Spleen (tissue), 11 donors: ENCODE results near the gene CCDC171. TPM values are rescaled to one million over a fixed set of nuclear protein-coding genes. Genes with fewer than 3 reads are reported as not detected.

ENCODE experiments used
- DNase-seq: peaks from one replicate; pipeline ENCODE4 v3.0.0-alpha.2; 2020
- H3K27ac ChIP-seq, 8 donors: fragments of 200-600 bp; sonication (generic) in 7 of 8; 1 replicate in 4 of 8; 2 replicates in 4 of 8; pipeline versions ENCODE4 v1.5.0 to v1.8.0; 2016 to 2021; ENCODE audit warnings: inconsistent platforms in 4 of 8, mild to moderate bottlenecking in 4 of 8, moderate library complexity in 1 of 8
- H3K27me3 ChIP-seq, 7 donors: fragments of 200-600 bp; sonication (generic) in 6 of 7; replicated peaks in 1 of 7; 1 replicate in 4 of 7; 2 replicates in 3 of 7; pipeline versions ENCODE4 v1.5.0 to v1.8.0; 2016 to 2021; ENCODE audit warnings: inconsistent platforms in 3 of 7, mild to moderate bottlenecking in 1 of 7
- H3K36me3 ChIP-seq, 6 donors: fragments of 200-600 bp; sonication (generic) in 5 of 6; 1 replicate in 4 of 6; 2 replicates in 2 of 6; pipeline versions ENCODE4 v1.5.0 to v1.8.0; 2016 to 2021; ENCODE audit warnings: inconsistent platforms in 2 of 6
- H3K4me1 ChIP-seq, 6 donors: fragments of 200-600 bp; sonication (generic) in 5 of 6; 1 replicate in 3 of 6; 2 replicates in 3 of 6; pipeline versions ENCODE4 v1.5.0 to v1.8.0; 2016 to 2021; ENCODE audit warnings: inconsistent platforms in 3 of 6
- H3K4me3 ChIP-seq, 8 donors: fragments of 200-600 bp; sonication (generic) in 7 of 8; 1 replicate in 4 of 8; 2 replicates in 4 of 8; pipeline versions ENCODE4 v1.5.0 to v1.8.0; 2016 to 2021; ENCODE audit warnings: inconsistent platforms in 4 of 8, mild to moderate bottlenecking in 4 of 8, moderate library complexity in 2 of 8
- H3K9me3 ChIP-seq, 8 donors: fragments of 200-600 bp; sonication (generic) in 7 of 8; 1 replicate in 4 of 8; 2 replicates in 4 of 8; pipeline versions ENCODE4 v1.5.0 to v1.8.0; 2016 to 2021; ENCODE audit warnings: inconsistent platforms in 4 of 8
- POLR2A ChIP-seq, 3 donors: fragments of 450-650 bp; IDR thresholded peaks; one replicate each; pipeline ENCODE4 v1.5.1; 2017; ENCODE audit warnings: antibody characterized with exemption in 3 of 3, mild to moderate bottlenecking in 1 of 3
- POLR2AphosphoS5 ChIP-seq, 3 donors: sonication (generic); formaldehyde crosslinking; IDR thresholded peaks; one replicate each; pipeline ENCODE4 v1.5.1; 2017; ENCODE audit warnings: antibody characterized with exemption in 3 of 3
- WGBS, 5 donors: extraction: QIAGEN DNeasy Blood & Tissue Kit in 3 of 5; methylation state at CpG; one replicate each; pipeline versions ENCODE4 v1.1.5 to v1.1.7; 2013 to 2018; 5-methylcytosine and 5-hydroxymethylcytosine counted together
- intact Hi-C: fragments of 100-400 bp; cut with DNase I; formaldehyde crosslinking; loops from one replicate; pipeline ENCODE4 v1.15.0; 2023; ENCODE audit warnings: low total_unique reads
- polyA plus RNA-seq, 3 donors: library from polyadenylated mRNA; stranded (reverse); fragments of 200-250 nt; gene quantifications; one replicate each; pipeline ENCODE4 v1.2.1, GENCODE V29; 2013
- total RNA-seq, 7 donors: library from RNA; depleted of rRNA in 3 of 7; stranded (reverse); fragments of >200 nt in 3 of 7; fragmentation: NEBNext Ultra II Directional in 4 of 7; extraction: Animal tissue kit (Norgen Biotek cat#: 25700) in 4 of 7; gene quantifications; one replicate each; pipeline versions ENCODE4 v1.1.0 to v1.2.1, GENCODE V29; 2016 to 2021
- TF ChIP-seq, protein P1 (sequence below), 11 experiments: fragments of 200-600 bp in 7 of 11; fragments of 450-650 bp in 4 of 11; sonication (generic) in 4 of 11; IDR thresholded peaks in 8 of 11; conservative IDR thresholded peaks in 3 of 11; 1 replicate in 7 of 11; 2 replicates in 4 of 11; pipeline versions ENCODE4 v1.4.0 to v1.8.0; 2016 to 2021; ENCODE audit warnings: antibody characterized with exemption in 11 of 11, inconsistent platforms in 4 of 11, mild to moderate bottlenecking in 1 of 11
- donor health status: healthy with polysubstance abuse.
- donor health status: DM: no; HTN: no; CAD: no; lungs with moderate emphysema.
- donor health status: DM: no; HTN: no; CAD: no.
- donor health status: Bipolar disorder and iron deficiency.
- donor health status: healthy.
- donor health status: DM: no; HTN: no; CAD: no.
- donor health status: DM: yes; HTN: yes; CAD: no.

CCDC171 gene
- total and polyA plus RNA-seq, 10 donors = 0.38 to 4.0 (median 2.0) TPM

DNA sequence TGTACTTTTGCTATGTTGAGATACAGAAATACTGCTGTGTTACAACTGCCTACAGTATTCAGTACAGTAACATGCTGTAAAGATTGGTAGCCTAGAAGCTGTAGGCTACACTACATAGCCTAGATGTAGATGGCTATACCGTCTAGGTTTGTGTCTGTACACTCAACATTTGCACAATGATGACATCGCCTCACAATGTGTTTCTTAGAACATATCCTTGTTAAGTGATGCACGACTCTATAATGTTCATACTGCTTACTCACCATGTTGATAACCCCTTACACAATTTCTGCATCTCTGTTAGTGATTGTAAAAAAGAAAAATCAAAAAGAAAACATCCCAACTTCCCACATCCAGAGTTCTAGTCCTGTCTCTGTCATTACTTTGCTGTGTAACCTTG, 450.0 kb downstream of the CCDC171 start:
- no peaks in the 10 kb centered on the region for H3K4me1 ChIP-seq
- intact Hi-C loops = no loop called here
- H3K4me3 ChIP-seq = no peak overlapping the region
- no peak overlapping the region for H3K27ac ChIP-seq
- no peaks in the 10 kb centered on the region for H3K36me3 ChIP-seq
- no peaks in the 10 kb centered on the region for H3K27me3 ChIP-seq
- 83 to 94% (median 85%) methylated on average over 3 of the region's 3 CpGs for WGBS, 5 donors
- peaks cover 0 to 9% (median under 1%) of the 10 kb centered on the region in 8 donors for H3K9me3 ChIP-seq
- no peak for DNase-seq
- TF ChIP-seq POLR2AphosphoS5 (IDR thresholded peaks at IDR 0.05) = no peak
- TF ChIP-seq, protein P1, sequence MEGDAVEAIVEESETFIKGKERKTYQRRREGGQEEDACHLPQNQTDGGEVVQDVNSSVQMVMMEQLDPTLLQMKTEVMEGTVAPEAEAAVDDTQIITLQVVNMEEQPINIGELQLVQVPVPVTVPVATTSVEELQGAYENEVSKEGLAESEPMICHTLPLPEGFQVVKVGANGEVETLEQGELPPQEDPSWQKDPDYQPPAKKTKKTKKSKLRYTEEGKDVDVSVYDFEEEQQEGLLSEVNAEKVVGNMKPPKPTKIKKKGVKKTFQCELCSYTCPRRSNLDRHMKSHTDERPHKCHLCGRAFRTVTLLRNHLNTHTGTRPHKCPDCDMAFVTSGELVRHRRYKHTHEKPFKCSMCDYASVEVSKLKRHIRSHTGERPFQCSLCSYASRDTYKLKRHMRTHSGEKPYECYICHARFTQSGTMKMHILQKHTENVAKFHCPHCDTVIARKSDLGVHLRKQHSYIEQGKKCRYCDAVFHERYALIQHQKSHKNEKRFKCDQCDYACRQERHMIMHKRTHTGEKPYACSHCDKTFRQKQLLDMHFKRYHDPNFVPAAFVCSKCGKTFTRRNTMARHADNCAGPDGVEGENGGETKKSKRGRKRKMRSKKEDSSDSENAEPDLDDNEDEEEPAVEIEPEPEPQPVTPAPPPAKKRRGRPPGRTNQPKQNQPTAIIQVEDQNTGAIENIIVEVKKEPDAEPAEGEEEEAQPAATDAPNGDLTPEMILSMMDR (IDR thresholded peaks at IDR 0.05 in 8 of 11, conservative IDR thresholded peaks at IDR 0.05 in 3 of 11) = no peak
- TF ChIP-seq POLR2A (IDR thresholded peaks at IDR 0.05) = no peak

DNA sequence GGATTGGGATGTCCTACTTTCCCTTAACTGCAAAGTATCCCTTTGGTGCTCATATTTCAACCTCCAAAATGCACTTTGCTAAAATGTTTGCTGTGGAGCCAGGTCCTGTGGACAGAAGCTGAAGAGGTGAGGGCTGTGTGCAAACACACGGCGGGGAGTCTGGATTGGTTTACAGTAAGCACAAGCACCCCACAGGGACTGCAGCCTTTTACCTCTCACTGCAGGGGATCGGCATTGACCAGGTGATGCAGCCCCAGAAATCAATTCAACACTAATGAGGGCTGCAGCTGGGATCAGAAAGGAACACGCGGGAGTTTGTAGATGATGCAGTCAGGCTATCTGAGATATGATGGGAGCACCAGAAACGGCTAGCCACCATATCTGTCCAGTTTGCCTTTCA, 450.9 kb downstream of the CCDC171 start:
- intact Hi-C loops = no loop called here

DNA sequence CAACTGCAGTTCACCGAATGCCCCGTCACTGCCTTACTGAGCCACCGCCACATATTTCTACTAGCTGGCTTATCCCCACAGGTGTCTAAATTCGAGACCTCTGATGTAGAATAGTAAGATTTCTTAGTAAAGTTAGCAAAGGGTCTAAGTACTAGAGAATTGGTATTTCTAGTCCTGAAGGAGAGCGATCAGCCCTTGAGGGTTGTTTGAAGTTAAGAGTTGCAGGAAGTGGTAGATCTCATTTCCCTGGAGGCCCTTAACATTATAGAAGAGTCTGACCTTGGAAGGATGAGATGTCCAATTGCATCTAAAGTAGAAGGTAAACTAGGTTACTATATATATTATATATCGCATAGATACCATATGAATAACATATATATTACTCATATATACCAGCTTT, 451.8 kb downstream of the CCDC171 start:
- Histone ChIP-seq H3K36me3 (no peaks in the 10 kb centered on the region), H3K27me3 (no peaks in the 10 kb centered on the region), H3K4me3 (no peak overlapping the region), H3K4me1 (no peaks in the 10 kb centered on the region), H3K27ac (no peak overlapping the region), H3K9me3 (peaks cover 0 to 16% (median 5%) of the 10 kb centered on the region in 8 donors)
- DNase-seq = no peak
- intact Hi-C loops = no loop called here
- TF ChIP-seq, protein P1 (IDR thresholded peaks at IDR 0.05 in 8 of 11, conservative IDR thresholded peaks at IDR 0.05 in 3 of 11) = no peak
- no peak for TF ChIP-seq POLR2AphosphoS5 (IDR thresholded peaks at IDR 0.05)
- WGBS, 5 donors = 86 to 93% (median 88%) methylated on average over 6 of the region's 6 CpGs

More for the DNA sequence above, 450.9 kb downstream of the CCDC171 start:
- TF ChIP-seq, protein P1 (IDR thresholded peaks at IDR 0.05 in 8 of 11, conservative IDR thresholded peaks at IDR 0.05 in 3 of 11) = no peak
- TF ChIP-seq POLR2AphosphoS5 (IDR thresholded peaks at IDR 0.05) = no peak
- no peak for TF ChIP-seq POLR2A (IDR thresholded peaks at IDR 0.05)
- H3K4me3 ChIP-seq = no peak overlapping the region
- H3K9me3 ChIP-seq = peaks cover 0 to 16% (median 5%) of the 10 kb centered on the region in 8 donors
- no peaks in the 10 kb centered on the region for H3K4me1 ChIP-seq
- 70 to 91% (median 89%) methylated on average over 5 to 6 of the region's 6 CpGs for WGBS, 5 donors
- no peak overlapping the region for H3K27ac ChIP-seq
- no peaks in the 10 kb centered on the region for H3K27me3 ChIP-seq
- no peaks in the 10 kb centered on the region for H3K36me3 ChIP-seq
- DNase-seq = no peak

DNA sequence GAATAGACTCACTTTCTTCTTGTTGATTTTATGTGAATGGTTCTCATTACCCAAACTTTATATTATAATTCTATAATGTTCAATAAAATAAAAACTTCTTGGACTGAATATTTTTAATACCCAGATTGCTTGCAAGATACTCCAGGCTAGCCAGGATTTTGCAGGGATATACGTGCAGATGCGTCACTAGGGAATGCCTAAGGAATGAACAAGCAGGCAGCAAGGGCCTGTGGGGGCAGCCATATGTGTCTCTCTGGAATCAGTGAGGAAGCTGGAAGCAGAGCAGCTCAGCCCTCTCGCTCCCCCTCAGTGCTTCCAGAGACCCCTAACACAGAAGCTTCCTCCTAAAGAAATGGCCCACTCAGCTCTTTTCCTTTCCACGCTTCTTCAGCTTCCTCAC, 457.4 kb downstream of the CCDC171 start:
- intact Hi-C loops = no loop called here
- whole genome bisulfite sequencing, 5 donors = 76 to 90% (median 85%) methylated on average over 4 of the region's 4 CpGs
- H3K4me3 ChIP-seq = no peak overlapping the region

GRCh38 chr9:16012621-16013020, 459.8 kb downstream of the CCDC171 start:
- intact Hi-C loops = no loop called here
- H3K4me3 ChIP-seq = no peak overlapping the region
- H3K9me3 ChIP-seq = peaks cover 0 to 26% (median 16%) of the 10 kb centered on the region in 8 donors
- no peak overlapping the region for H3K27ac ChIP-seq
- H3K27me3 ChIP-seq = no peaks in the 10 kb centered on the region
- TF ChIP-seq, protein P1 (IDR thresholded peaks at IDR 0.05 in 8 of 11, conservative IDR thresholded peaks at IDR 0.05 in 3 of 11) = no peak
- no peak for TF ChIP-seq POLR2A (IDR thresholded peaks at IDR 0.05)
- no peak for TF ChIP-seq POLR2AphosphoS5 (IDR thresholded peaks at IDR 0.05)
- no peaks in the 10 kb centered on the region for H3K36me3 ChIP-seq
- DNase-seq = no peak
- no peaks in the 10 kb centered on the region for H3K4me1 ChIP-seq
- WGBS, 5 donors = 57 to 89% (median 78%) methylated on average over 2 of the region's 2 CpGs

More for the DNA sequence above, 457.4 kb downstream of the CCDC171 start:
- Histone ChIP-seq H3K27me3 (no peaks in the 10 kb centered on the region), H3K9me3 (peaks cover 0 to 14% (median 4%) of the 10 kb centered on the region in 8 donors), H3K27ac (no peak overlapping the region), H3K36me3 (no peaks in the 10 kb centered on the region), H3K4me1 (no peaks in the 10 kb centered on the region)
- no peak for TF ChIP-seq POLR2A (IDR thresholded peaks at IDR 0.05)
- DNase-seq = no peak
